ENCODE data around the gene CYLC2.

CYLC2 gene

DNA sequence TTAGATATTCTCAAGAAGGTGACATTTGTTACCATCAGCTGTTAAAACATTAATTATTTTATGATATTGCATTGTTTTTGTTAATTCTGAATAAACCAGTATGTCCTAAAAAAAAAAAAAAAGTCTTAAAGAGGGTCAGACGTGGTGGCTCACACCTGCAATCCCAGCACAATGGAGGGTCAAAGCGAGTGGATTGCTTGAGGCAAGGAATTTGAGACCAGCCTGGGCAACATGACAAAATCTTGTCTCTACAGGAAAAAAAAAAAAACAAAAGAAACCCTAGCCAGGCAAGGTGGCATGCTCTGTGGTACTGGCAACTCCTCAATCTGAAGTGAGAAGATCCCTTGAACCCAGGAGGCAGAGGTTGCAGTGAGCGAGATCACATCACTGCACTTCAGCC, 46.8 kb downstream of the CYLC2 start:
- CTCF ChIA-PET, result no interaction called here
- TF ChIP-seq, protein P1, sequence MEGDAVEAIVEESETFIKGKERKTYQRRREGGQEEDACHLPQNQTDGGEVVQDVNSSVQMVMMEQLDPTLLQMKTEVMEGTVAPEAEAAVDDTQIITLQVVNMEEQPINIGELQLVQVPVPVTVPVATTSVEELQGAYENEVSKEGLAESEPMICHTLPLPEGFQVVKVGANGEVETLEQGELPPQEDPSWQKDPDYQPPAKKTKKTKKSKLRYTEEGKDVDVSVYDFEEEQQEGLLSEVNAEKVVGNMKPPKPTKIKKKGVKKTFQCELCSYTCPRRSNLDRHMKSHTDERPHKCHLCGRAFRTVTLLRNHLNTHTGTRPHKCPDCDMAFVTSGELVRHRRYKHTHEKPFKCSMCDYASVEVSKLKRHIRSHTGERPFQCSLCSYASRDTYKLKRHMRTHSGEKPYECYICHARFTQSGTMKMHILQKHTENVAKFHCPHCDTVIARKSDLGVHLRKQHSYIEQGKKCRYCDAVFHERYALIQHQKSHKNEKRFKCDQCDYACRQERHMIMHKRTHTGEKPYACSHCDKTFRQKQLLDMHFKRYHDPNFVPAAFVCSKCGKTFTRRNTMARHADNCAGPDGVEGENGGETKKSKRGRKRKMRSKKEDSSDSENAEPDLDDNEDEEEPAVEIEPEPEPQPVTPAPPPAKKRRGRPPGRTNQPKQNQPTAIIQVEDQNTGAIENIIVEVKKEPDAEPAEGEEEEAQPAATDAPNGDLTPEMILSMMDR (IDR thresholded peaks at IDR 0.05; ENCODE audit: control extremely low read depth, extremely low read depth, low read depth, missing control alignments), result no peak
- POLR2A ChIA-PET, result no interaction called here
- no peak for DNase-seq (ENCODE audit: extremely low spot score)
